SK-N-SH (cell line): ENCODE data around the gene THSD4. TPM values are rescaled to one million over a fixed set of nuclear protein-coding genes. Genes with fewer than 3 reads are reported as not detected.

Experiments
- CTCF ChIA-PET: fragments of 300-600, 350-600 bp; formaldehyde crosslinking; extraction: SDS; loops from one replicate; lab custom pipeline; 2021; lab: Yijun Ruan, JAX
- POLR2A ChIA-PET: fragments of 350-600 bp; sonication (Branson Sonifier 250); formaldehyde crosslinking; extraction: SDS; loops from one replicate; lab custom pipeline; 2020; ENCODE audit warnings: antibody characterized with exemption, inconsistent platforms; lab: Yijun Ruan, JAX
- DNase-seq: peaks from one replicate; pipeline ENCODE4 v3.0.0; 2012
- H2AFZ ChIP-seq: fragments of 200-600 bp; sonication (generic); 2 replicates; pipeline ENCODE4 v1.8.1; 2016; ENCODE audit warnings: antibody characterized with exemption, mild to moderate bottlenecking, low read depth
- H3F3A ChIP-seq: fragments of 200-600 bp; sonication (generic); replicated peaks from 2 replicates; pipeline ENCODE3; 2016; ENCODE audit warnings: antibody characterized with exemption, mild to moderate bottlenecking; ENCODE audit not compliant: insufficient read depth
- H3K27ac ChIP-seq, 2 experiments: fragments of 200-500 bp in 1 of 2; fragments of 200-600 bp in 1 of 2; sonication (Bioruptor generic) in 1 of 2; sonication (generic), shearing (Covaris generic) in 1 of 2; 2 replicates each; pipeline versions ENCODE4 v1.5.1 to v1.6.1; 2014 to 2016; ENCODE audit warnings: low read depth in 2 of 2, inconsistent platforms in 1 of 2, low read length in 1 of 2, mild to moderate bottlenecking in 1 of 2, mixed read lengths in 1 of 2
- H3K27me3 ChIP-seq: fragments of 200-600 bp; sonication (generic), shearing (Covaris generic); 2 replicates; pipeline ENCODE4 v1.6.1; 2016; ENCODE audit warnings: mixed run types; ENCODE audit not compliant: insufficient read depth
- H3K36me3 ChIP-seq, 2 experiments: fragments of 200-500 bp in 1 of 2; fragments of 200-600 bp in 1 of 2; sonication (Bioruptor generic) in 1 of 2; sonication (generic) in 1 of 2; replicated peaks in 1 of 2; 2 replicates each; pipeline versions ENCODE3 to v1.5.1; 2014 to 2016; ENCODE audit warnings: low read length in 1 of 2, mild to moderate bottlenecking in 1 of 2; ENCODE audit not compliant: insufficient read depth in 2 of 2, control insufficient read depth in 1 of 2
- H3K4me1 ChIP-seq, 2 experiments: fragments of 200-500 bp in 1 of 2; fragments of 200-600 bp in 1 of 2; sonication (Bioruptor generic) in 1 of 2; sonication (generic), shearing (Covaris generic) in 1 of 2; 2 replicates each; pipeline versions ENCODE4 v1.5.1 to v1.6.1; 2014 to 2016; ENCODE audit warnings: low read depth in 1 of 2, low read length in 1 of 2, mixed run types in 1 of 2; ENCODE audit not compliant: insufficient read depth in 2 of 2, control insufficient read depth in 1 of 2
- H3K4me2 ChIP-seq: fragments of 200-600 bp; sonication (generic), shearing (Covaris generic); 2 replicates; pipeline ENCODE4 v1.6.1; 2017; ENCODE audit warnings: mixed run types
- H3K4me3 ChIP-seq, 2 experiments: fragments of 200-500 bp in 1 of 2; fragments of 200-600 bp in 1 of 2; sonication (Bioruptor generic) in 1 of 2; sonication (generic), shearing (Covaris generic) in 1 of 2; 2 replicates each; pipeline versions ENCODE4 v1.5.1 to v1.8.1; 2014 to 2016; ENCODE audit warnings: low read depth in 2 of 2, inconsistent platforms in 1 of 2, low read length in 1 of 2, mild to moderate bottlenecking in 1 of 2, mixed read lengths in 1 of 2, moderate library complexity in 1 of 2
- H3K79me2 ChIP-seq: fragments of 200-600 bp; sonication (generic); 2 replicates; pipeline ENCODE4 v1.8.1; 2017; ENCODE audit warnings: mild to moderate bottlenecking; ENCODE audit not compliant: insufficient read depth
- H3K9ac ChIP-seq: fragments of 200-600 bp; sonication (generic); 2 replicates; pipeline ENCODE4 v1.6.1; 2017; ENCODE audit warnings: mixed run types
- H3K9me2 ChIP-seq: fragments of 200-600 bp; sonication (generic); 2 replicates; pipeline ENCODE4 v1.6.1; 2017; ENCODE audit warnings: mixed run types
- H3K9me3 ChIP-seq: fragments of 200-600 bp; sonication (generic); 2 replicates; pipeline ENCODE4 v1.6.1; 2017; ENCODE audit warnings: mixed run types, mild to moderate bottlenecking, moderate library complexity
- H4K20me1 ChIP-seq: fragments of 200-600 bp; sonication (generic); 2 replicates; pipeline ENCODE4 v1.6.1; 2017; ENCODE audit warnings: mild to moderate bottlenecking, mixed run types; ENCODE audit not compliant: insufficient read depth
- CTCF ChIP-seq: fragments of 200-600 bp; sonication (generic); IDR thresholded peaks from 2 replicates; pipeline ENCODE4 v1.6.1; 2017; ENCODE audit warnings: antibody characterized with exemption, mild to moderate bottlenecking, moderate library complexity
- EP300 ChIP-seq, 2 experiments: IDR thresholded peaks; 2 replicates each; pipeline versions ENCODE4 v1.4.0 to v1.6.1; 2012; ENCODE audit warnings: borderline replicate concordance in 1 of 2, low read depth in 1 of 2, low read length in 1 of 2
- FOSL2 ChIP-seq: IDR thresholded peaks from 2 replicates; pipeline ENCODE4 v1.4.0; 2012; ENCODE audit warnings: low read depth, mild to moderate bottlenecking, moderate library complexity, borderline replicate concordance
- FOXM1 ChIP-seq: IDR thresholded peaks from 2 replicates; pipeline ENCODE4 v1.4.0; 2012; ENCODE audit warnings: low read depth, mild to moderate bottlenecking
- IRF3 ChIP-seq: fragments of 150-350 bp; IDR thresholded peaks from 2 replicates; pipeline ENCODE4 v1.6.1; 2016; ENCODE audit warnings: mild to moderate bottlenecking, low read depth, low read length
- MAX ChIP-seq: IDR thresholded peaks from 2 replicates; pipeline ENCODE4 v1.4.0; 2012; ENCODE audit warnings: low read depth
- MEF2A ChIP-seq: IDR thresholded peaks from 2 replicates; pipeline ENCODE4 v1.4.0; 2012; ENCODE audit warnings: low read depth, borderline replicate concordance
- MXI1 ChIP-seq: IDR thresholded peaks from 2 replicates; pipeline ENCODE4 v1.6.1; 2012; ENCODE audit warnings: mild to moderate bottlenecking, low read depth, low read length, improper control_type of control experiment
- NFIC ChIP-seq: IDR thresholded peaks from 2 replicates; pipeline ENCODE4 v1.4.0; 2012; ENCODE audit warnings: borderline replicate concordance
- POLR2AphosphoS5 ChIP-seq: IDR thresholded peaks from 2 replicates; pipeline ENCODE4 v1.6.1; 2012; ENCODE audit warnings: low read depth, low read length
- RCOR1 ChIP-seq: fragments of 150-350 bp; IDR thresholded peaks from 2 replicates; pipeline ENCODE4 v1.6.1; 2017; ENCODE audit warnings: antibody characterized with exemption, low read length
- REST ChIP-seq: IDR thresholded peaks from 2 replicates; pipeline ENCODE4 v1.6.1; 2012; ENCODE audit warnings: mild to moderate bottlenecking, low read depth, low read length, moderate library complexity
- SMC3 ChIP-seq: IDR thresholded peaks from 2 replicates; pipeline ENCODE4 v1.6.1; 2012; ENCODE audit warnings: low read depth, low read length, improper control_type of control experiment
- TAF1 ChIP-seq: IDR thresholded peaks from 2 replicates; pipeline ENCODE4 v1.6.1; 2012; ENCODE audit warnings: low read depth, mild to moderate bottlenecking, low read length, moderate library complexity, borderline replicate concordance
- USF1 ChIP-seq: IDR thresholded peaks from 2 replicates; pipeline ENCODE4 v1.4.0; 2012; ENCODE audit warnings: low read depth, borderline replicate concordance
- USF2 ChIP-seq: fragments of 150-350 bp; IDR thresholded peaks from 2 replicates; pipeline ENCODE4 v1.6.1; 2017; ENCODE audit warnings: antibody characterized with exemption, low read length, low read depth, borderline replicate concordance
- YY1 ChIP-seq: IDR thresholded peaks from 2 replicates; pipeline ENCODE4 v1.4.0; 2012; ENCODE audit warnings: low read depth, mild to moderate bottlenecking
- ZBTB33 ChIP-seq: IDR thresholded peaks from 2 replicates; pipeline ENCODE4 v1.4.0; 2012; ENCODE audit warnings: low read depth, borderline replicate concordance
- WGBS: methylation state at CpG from one replicate; pipeline ENCODE4 v1.1.6; 2017; ENCODE audit warnings: low lambda C conversion rate; 5-methylcytosine and 5-hydroxymethylcytosine counted together
- polyA plus RNA-seq, 3 experiments: library from polyadenylated mRNA; depleted of rRNA; stranded (reverse); fragments of >200 nt; gene quantifications; 2 replicates each; pipeline ENCODE4 v1.2.3, GENCODE V29; 2012

The THSD4 gene
- polyA plus RNA-seq, 1 of the 3 experiments (the other 2 are of a cell fraction) = 79.1 TPM

GRCh38 chr15:71551566-71551965 lies 436.3 kb downstream of the THSD4 start (continued):
- TF ChIP-seq FOXM1 (no peak), MXI1 (no peak), RCOR1 (no peak)

- Histone ChIP-seq H3F3A (peaks cover 29% of the 10 kb centered on the region), H3K4me3 (no peak overlapping the region), H3K79me2 (peaks cover 4% of the 10 kb centered on the region; the same call in 1 of the 2 replicates), H3K4me1 (peaks cover 0 to 16% of the 10 kb centered on the region in 2 experiments; a peak in 1 of 4 replicates), H2AFZ (no peak overlapping the region), H3K27ac (peak overlapping the region; percentile 20 to 39; a peak in 3 of 4 replicates), H3K4me2 (0 out of 2 replicates have a peak overlapping the region, but pooled peaks have one; percentile 1), H3K9me2 (no peaks in the 10 kb centered on the region), H3K9ac (no peak overlapping the region), H3K9me3 (peaks cover 12% of the 10 kb centered on the region; the same call in 1 of the 2 replicates), H3K36me3 (peaks cover 0 to 17% of the 10 kb centered on the region in 2 experiments), H3K27me3 (no peaks in the 10 kb centered on the region), H4K20me1 (no peaks in the 10 kb centered on the region)
- 66% methylated on average over 3 of the region's 3 CpGs for WGBS
- ChIA-PET CTCF (interaction anchor here (1.4 kb wide), 1 partner anchor 11 kb away, joined by 3 read pairs; no protein-coding TSS in a partner anchor), POLR2A (no interaction called here)
- DNase-seq = no peak
- no peak for TF ChIP-seq TAF1
- peak; percentile 36; the same call in 1 of the 2 replicates for TF ChIP-seq FOSL2
- TF ChIP-seq EP300 (IDR thresholded peaks at IDR 0.05; ENCODE audit: borderline replicate concordance in 1 of 2, low read depth in 1 of 2, low read length in 1 of 2) = peak in 1 of 2 experiments; percentile 65; a peak in 2 of 4 replicates
- no peak for TF ChIP-seq USF1
- TF ChIP-seq MEF2A = 0 out of 2 replicates have a peak, but pooled peaks have one; percentile 16
- TF ChIP-seq MAX = 0 out of 2 replicates have a peak, but pooled peaks have one; percentile 10
- 0 out of 2 replicates have a peak, but pooled peaks have one; percentile 15 for TF ChIP-seq POLR2AphosphoS5
- TF ChIP-seq NFIC = peak; percentile 89
- no peak for TF ChIP-seq USF2
- TF ChIP-seq IRF3 = no peak
- TF ChIP-seq REST = no peak
- no peak for TF ChIP-seq ZBTB33
- no peak for TF ChIP-seq YY1
- no peak for TF ChIP-seq SMC3
- no peak for TF ChIP-seq CTCF
These were observed 443.8 kb downstream of the THSD4 start for GRCh38 chr15:71559098-71559497.
